Choroid plexus epithelial cell (primary cell): ENCODE data around the gene FAM78B.

Experiments used
- DNase-seq: peaks from one replicate; pipeline ENCODE4 v3.0.0-alpha.2; 2010; ENCODE audit warnings: low read depth
- H3K4me3 ChIP-seq: 2 replicates; pipeline ENCODE4 v1.5.1; 2011; ENCODE audit warnings: low read depth, mild to moderate bottlenecking, control low read depth, low read length, moderate library complexity
- TF ChIP-seq, protein P1 (sequence below): conservative IDR thresholded peaks from 2 replicates; pipeline ENCODE4 v1.5.1; 2011; ENCODE audit warnings: low read depth, mild to moderate bottlenecking, control low read depth, inconsistent platforms, low read length, moderate library complexity

Gene FAM78B

DNA sequence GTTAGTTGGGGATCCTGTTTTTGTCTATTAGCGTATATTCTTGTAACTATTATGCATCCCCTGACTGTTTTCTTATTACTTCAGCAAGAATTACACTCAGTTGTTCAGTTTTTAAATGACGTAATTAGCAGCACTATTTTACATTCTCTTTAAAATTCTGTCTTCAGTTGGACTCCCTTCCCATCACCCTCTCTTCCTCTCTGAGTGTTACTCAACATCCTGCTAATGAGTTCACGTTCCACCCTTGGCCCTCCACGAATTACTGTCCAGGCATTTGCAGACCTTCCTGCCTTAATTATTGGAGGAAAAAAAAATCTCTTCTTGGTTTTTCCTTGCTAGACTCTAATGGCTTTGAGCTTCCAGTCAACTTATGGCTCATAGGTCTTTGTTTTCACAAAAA, 23.6 kb upstream of the FAM78B start:
- TF ChIP-seq, protein P1, sequence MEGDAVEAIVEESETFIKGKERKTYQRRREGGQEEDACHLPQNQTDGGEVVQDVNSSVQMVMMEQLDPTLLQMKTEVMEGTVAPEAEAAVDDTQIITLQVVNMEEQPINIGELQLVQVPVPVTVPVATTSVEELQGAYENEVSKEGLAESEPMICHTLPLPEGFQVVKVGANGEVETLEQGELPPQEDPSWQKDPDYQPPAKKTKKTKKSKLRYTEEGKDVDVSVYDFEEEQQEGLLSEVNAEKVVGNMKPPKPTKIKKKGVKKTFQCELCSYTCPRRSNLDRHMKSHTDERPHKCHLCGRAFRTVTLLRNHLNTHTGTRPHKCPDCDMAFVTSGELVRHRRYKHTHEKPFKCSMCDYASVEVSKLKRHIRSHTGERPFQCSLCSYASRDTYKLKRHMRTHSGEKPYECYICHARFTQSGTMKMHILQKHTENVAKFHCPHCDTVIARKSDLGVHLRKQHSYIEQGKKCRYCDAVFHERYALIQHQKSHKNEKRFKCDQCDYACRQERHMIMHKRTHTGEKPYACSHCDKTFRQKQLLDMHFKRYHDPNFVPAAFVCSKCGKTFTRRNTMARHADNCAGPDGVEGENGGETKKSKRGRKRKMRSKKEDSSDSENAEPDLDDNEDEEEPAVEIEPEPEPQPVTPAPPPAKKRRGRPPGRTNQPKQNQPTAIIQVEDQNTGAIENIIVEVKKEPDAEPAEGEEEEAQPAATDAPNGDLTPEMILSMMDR = no peak
- H3K4me3 ChIP-seq = no peak overlapping the region
- no peak for DNase-seq

DNA sequence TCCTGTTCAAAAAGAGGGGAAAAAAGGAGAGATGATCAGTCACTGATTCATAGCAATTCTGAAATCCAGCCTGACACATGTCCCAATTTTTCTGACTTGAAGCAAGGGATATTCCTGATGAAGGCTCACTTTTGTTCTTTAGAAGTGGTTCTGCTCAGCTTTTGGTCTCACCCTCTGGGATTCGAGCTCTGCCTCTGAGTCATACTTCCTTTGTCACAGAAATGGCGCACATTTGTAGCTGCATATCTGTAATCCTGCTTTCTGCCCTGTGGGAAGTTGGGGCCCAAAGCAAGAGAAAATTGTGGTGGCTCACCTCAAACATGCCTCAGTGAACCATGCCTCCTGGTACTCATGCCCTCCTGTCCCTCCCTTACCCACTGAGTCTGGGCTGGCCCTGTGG, 22.3 kb upstream of the FAM78B start:
- no peak for DNase-seq
- H3K4me3 ChIP-seq = no peak overlapping the region
- TF ChIP-seq, protein P1 = no peak

DNA sequence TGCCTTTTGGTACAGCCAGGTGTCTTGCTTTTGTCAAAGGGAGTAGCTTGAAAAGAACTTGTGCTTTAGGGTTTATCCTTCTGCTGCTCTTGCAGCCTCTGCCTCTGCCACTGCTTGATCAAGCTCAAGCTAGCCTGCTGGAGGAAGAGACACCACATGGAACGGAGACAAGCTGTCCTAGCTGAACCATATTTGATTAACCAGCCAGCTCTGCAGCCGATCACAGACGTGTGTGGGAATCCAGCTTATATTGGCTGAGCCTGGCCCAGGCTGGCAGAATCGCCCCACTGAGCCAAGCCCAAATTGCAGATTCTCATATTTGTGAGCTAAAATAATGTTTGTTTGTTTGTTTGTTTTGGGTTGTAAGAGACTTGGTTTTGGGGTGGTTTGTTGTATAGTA, 18.7 kb upstream of the FAM78B start:
- DNase-seq = no peak
- TF ChIP-seq, protein P1 = no peak
- no peak overlapping the region for H3K4me3 ChIP-seq

DNA sequence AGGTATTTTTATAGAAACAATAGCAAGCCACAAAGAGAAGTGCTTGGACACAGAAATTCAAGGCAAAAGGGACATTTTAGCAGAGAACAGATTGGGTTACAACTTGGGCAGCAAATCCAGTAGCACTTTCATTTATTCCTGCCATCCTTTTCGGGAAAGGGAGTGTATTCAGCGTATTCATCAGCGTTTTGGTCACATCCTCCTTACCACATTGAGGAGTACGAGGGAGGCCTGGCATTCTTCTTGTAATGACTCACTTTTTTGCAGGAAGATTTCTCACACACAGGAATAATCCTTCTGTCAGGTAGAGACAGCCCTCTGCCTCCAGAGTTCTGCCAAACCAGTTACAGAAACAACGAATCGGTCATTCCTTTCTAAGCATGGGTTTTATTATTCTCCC, 18.1 kb upstream of the FAM78B start:
- DNase-seq = no peak
- TF ChIP-seq, protein P1 = no peak
- no peak overlapping the region for H3K4me3 ChIP-seq

DNA sequence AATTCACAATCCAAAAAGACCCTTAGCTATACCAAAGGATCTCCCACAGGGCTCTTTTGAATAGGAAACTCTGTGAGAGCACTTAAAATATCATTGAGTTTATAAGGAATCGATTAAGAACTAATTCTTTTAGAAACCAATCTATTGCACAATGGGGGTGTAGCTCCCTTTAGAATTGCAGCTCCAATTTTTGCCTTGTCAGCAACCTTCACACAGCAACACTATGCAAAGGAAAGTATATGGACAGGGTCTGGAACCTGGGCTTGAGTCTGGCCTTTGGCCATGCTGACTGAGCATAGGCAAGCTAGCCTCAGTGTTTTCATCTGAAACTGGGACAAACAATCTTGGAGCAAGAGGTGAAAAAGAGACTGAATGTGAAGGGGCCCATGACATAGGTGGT, 17.2 kb upstream of the FAM78B start:
- no peak for DNase-seq
- H3K4me3 ChIP-seq = no peak overlapping the region
- TF ChIP-seq, protein P1 = no peak

DNA sequence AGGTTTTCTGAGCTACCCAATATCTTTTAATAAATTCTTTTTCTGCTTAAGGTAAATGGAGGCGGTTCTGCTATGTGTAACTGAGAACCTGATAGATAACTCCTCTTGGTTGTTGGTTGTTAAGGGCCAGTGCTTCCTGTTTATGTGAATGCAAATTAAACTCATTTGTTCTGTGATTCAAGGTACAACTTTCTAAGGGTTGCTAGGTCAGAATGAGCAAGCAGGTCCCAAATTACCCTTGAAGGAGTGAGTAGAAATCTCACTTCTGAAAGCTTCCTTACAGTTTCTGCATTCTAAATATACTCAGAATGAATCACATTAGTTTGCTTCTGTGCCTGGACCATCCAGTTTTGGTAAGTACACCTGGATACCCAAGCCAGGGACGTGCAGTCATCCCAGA, 15.5 kb upstream of the FAM78B start:
- no peak overlapping the region for H3K4me3 ChIP-seq
- DNase-seq = no peak
- TF ChIP-seq, protein P1 = no peak

DNA sequence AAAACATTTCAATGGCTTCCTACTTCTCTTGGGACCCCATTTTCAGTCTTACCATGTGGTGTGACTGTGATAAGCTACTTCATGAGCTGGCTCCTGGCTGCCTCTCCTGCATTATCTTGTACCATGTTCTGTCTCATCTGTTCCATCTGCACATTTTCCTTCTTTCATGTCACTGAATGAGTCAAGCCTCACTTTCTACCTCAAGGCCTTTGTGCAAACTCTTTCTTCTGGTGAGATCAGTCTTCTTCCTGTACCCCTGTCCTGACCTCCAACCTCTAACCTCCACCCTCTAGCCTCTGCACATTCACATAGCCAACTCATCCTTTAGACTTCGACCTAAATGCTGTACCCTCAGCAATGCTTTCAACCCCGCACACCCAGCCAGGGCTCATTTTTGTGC, 9.6 kb upstream of the FAM78B start:
- H3K4me3 ChIP-seq = no peak overlapping the region
- TF ChIP-seq, protein P1 = no peak
- no peak for DNase-seq
